ENCODE results near the gene FANCE. TPM values are rescaled to one million over a fixed set of nuclear protein-coding genes. Genes with fewer than 3 reads are reported as not detected.
A peak's percentile ranks its signal among the peaks of the same experiment; 100 is the strongest.

The FANCE gene
- total and polyA plus RNA-seq, 9 of the 15 experiments (the other 6 are each of a cell fraction or from before 2014, with no cell fraction given) = 5.7 to 30.2 (median 17.0) TPM

- TF ChIP-seq CREM (IDR thresholded peaks at IDR 0.05; ENCODE audit: low read depth) = no peak
- no peak for TF ChIP-seq ZBTB33 (CRISPR knock-in tag; IDR thresholded peaks at IDR 0.05)
- TF ChIP-seq TOE1 (IDR thresholded peaks at IDR 0.05; ENCODE audit: borderline replicate concordance) = no peak
- TF ChIP-seq TOE1 (CRISPR knock-in tag; IDR thresholded peaks at IDR 0.05; ENCODE audit: borderline replicate concordance, low read depth) = no peak
- no peak for TF ChIP-seq SREBF2 (CRISPR knock-in tag; IDR thresholded peaks at IDR 0.05)
- no peak for TF ChIP-seq BCL6 (CRISPR knock-in tag; IDR thresholded peaks at IDR 0.05)
- TF ChIP-seq CHD1 (IDR thresholded peaks at IDR 0.05; ENCODE audit: low read length) = no peak
- no peak for TF ChIP-seq ZNF561 (CRISPR knock-in tag; conservative IDR thresholded peaks at IDR 0.05)
- TF ChIP-seq MEF2D (tag; conservative IDR thresholded peaks at IDR 0.05; ENCODE audit: low read depth) = no peak
- TF ChIP-seq NFIX (CRISPR knock-in tag; IDR thresholded peaks at IDR 0.05; ENCODE audit: low read depth) = no peak
- peak; percentile 47 for TF ChIP-seq KDM5B (IDR thresholded peaks at IDR 0.05; ENCODE audit: insufficient replicate concordance, low read depth, low read length)
- TF ChIP-seq TAF7 (tag; IDR thresholded peaks at IDR 0.05) = no peak
- TF ChIP-seq JUNB (CRISPR knock-in tag; conservative IDR thresholded peaks at IDR 0.05) = no peak
- TF ChIP-seq ZFPM2 (CRISPR knock-in tag; IDR thresholded peaks at IDR 0.05) = no peak
- TF ChIP-seq ZNF639 (CRISPR knock-in tag; conservative IDR thresholded peaks at IDR 0.05 in 1 of 2, IDR thresholded peaks at IDR 0.05 in 1 of 2) = peak in 1 of 2 experiments; percentile 52; a peak in 2 of 4 replicates
- 0 out of 2 replicates have a peak, but pooled peaks have one; percentile 3 for TF ChIP-seq JUN (IDR thresholded peaks at IDR 0.05; ENCODE audit: borderline replicate concordance, low read depth, low read length)
- TF ChIP-seq JUN (CRISPR knock-in tag; IDR thresholded peaks at IDR 0.05; ENCODE audit: borderline replicate concordance) = peak; percentile 25; the same call in 1 of the 2 replicates
- TF ChIP-seq ILK (tag; IDR thresholded peaks at IDR 0.05; ENCODE audit: borderline replicate concordance, low read depth) = no peak
- no peak for TF ChIP-seq IRF2 (CRISPR knock-in tag; IDR thresholded peaks at IDR 0.05)
- TF ChIP-seq HLTF (IDR thresholded peaks at IDR 0.05) = no peak
- TF ChIP-seq ZNF384 (IDR thresholded peaks at IDR 0.05; ENCODE audit: low read depth, low read length) = no peak
- no peak for TF ChIP-seq ATF4 (CRISPR knock-in tag; IDR thresholded peaks at IDR 0.05)
- TF ChIP-seq CBX2 (IDR thresholded peaks at IDR 0.05; ENCODE audit: insufficient read depth, low read length, poor library complexity, severe bottlenecking) = no peak
These were observed at the start of gene FANCE (continued) for GRCh38 chr6:35452183-35453090.
